Stomach smooth muscle (tissue), 2 donors: ENCODE data around the gene PILRA.
"Not testable (repeated sequence)": the region's sequence is repeated elsewhere in the genome, so short reads cannot be mapped to it uniquely, and the experiment has no call there.

Source experiments
- H3K27ac ChIP-seq: one replicate; pipeline ENCODE4 v1.7.0; 2013; ENCODE audit warnings: mild to moderate bottlenecking, low read length, inconsistent platforms
- H3K27me3 ChIP-seq, 2 donors: one replicate each; pipeline ENCODE4 v1.7.0; 2013; ENCODE audit warnings: low read length in 2 of 2; ENCODE audit not compliant: insufficient read depth in 2 of 2, control insufficient read depth in 1 of 2
- H3K36me3 ChIP-seq, 2 donors: one replicate each; pipeline ENCODE4 v1.7.0; 2013; ENCODE audit warnings: low read length in 2 of 2; ENCODE audit not compliant: control insufficient read depth in 2 of 2, insufficient read depth in 2 of 2
- H3K4me1 ChIP-seq: one replicate; pipeline ENCODE4 v1.7.0; 2013; ENCODE audit warnings: low read length; ENCODE audit not compliant: control insufficient read depth, insufficient read depth
- H3K4me3 ChIP-seq, 2 donors: one replicate each; pipeline ENCODE4 v1.7.0; 2013; ENCODE audit warnings: low read length in 2 of 2
- H3K9ac ChIP-seq, 2 donors: one replicate each; pipeline ENCODE4 v1.7.0; 2013; ENCODE audit warnings: low read length in 2 of 2, mild to moderate bottlenecking in 1 of 2
- H3K9me3 ChIP-seq, 2 donors: one replicate each; pipeline ENCODE4 v1.7.0; 2013; ENCODE audit warnings: low read length in 2 of 2; ENCODE audit not compliant: control insufficient read depth in 2 of 2
- donor health status: healthy.
- donor health status: Pancreatic carcinoma.

Gene PILRA

DNA sequence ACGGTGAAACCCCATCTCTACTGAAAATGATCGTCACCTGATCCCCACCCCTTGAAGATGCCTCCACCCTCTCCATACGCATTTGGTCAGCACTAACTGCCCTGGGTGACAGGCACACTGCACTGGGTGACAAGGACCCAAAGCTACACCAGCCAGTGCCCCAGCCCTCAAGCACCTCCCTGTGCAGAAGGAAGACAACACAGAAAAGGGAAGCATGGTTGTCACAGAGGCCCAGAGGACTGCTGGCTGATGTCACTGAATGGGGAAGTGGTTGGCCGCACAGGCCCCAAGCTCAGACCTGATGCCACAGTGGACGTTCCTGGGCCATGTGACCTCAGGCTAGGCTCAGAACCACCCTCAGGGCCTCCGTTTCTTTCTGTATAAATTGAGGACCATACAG lies 4.2 kb upstream of the PILRA start:
- H3K27me3 ChIP-seq = no peaks in the 10 kb centered on the region
- no peak overlapping the region for H3K9ac ChIP-seq
- H3K9me3 ChIP-seq = no peaks in the 10 kb centered on the region
- no peak overlapping the region for H3K4me3 ChIP-seq
- H3K4me1 ChIP-seq = peaks cover 6% of the 10 kb centered on the region
- peaks cover 7 to 9% of the 10 kb centered on the region in 2 donors for H3K36me3 ChIP-seq
- H3K27ac ChIP-seq = no peak overlapping the region

DNA sequence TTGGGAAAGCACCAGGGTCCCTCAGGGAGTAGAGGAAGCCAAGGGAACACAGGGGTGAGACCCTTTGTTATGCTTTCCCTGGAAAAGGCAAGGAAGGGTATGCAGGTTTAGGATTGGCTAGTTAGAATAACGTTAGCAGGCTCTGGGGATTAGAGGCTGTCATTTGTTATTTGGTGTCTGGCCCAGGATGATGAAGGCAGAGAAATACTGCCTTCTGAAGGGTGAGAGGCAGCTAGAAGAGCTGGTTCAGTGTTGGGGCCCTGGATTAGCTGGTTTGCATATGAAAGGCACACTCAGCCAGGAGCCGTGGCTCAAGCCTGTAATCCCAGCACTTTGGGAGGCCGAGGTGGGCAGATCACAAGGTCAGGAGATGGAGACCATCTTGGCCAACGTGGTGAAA lies 3.0 kb upstream of the PILRA start:
- no peaks in the 10 kb centered on the region for H3K27me3 ChIP-seq
- H3K36me3 ChIP-seq = peaks cover 3 to 7% of the 10 kb centered on the region in 2 donors
- no peaks in the 10 kb centered on the region for H3K9me3 ChIP-seq
- H3K9ac ChIP-seq = no peak overlapping the region
- H3K27ac ChIP-seq = no peak overlapping the region
- H3K4me3 ChIP-seq = no peak overlapping the region
- peaks cover 6% of the 10 kb centered on the region for H3K4me1 ChIP-seq

DNA sequence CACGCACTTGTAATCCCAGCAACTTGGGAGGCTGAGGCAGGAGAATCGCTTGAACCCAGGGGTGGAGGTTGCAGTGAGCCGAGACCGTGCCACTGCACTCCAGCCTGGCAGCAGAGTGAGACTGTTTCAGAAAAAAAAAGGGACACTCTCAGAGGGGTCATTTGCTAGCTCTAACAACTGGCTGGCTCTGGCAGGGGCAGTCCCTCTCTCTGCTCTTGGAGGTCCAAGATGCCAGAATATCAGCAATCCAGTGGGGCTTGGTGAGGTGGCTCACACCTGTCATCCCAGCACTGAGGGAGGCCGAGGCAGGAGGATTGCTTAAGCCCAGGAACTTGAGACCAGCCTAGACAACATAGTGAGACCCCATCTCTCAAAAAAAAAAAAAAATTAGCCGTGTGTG lies 2.5 kb upstream of the PILRA start:
- Histone ChIP-seq H3K4me1 (peaks cover 6% of the 10 kb centered on the region), H3K36me3 (peaks cover 3 to 7% of the 10 kb centered on the region in 2 donors), H3K4me3 (no peak overlapping the region), H3K27ac (no peak overlapping the region), H3K27me3 (no peaks in the 10 kb centered on the region), H3K9me3 (no peaks in the 10 kb centered on the region), H3K9ac (no peak overlapping the region)

DNA sequence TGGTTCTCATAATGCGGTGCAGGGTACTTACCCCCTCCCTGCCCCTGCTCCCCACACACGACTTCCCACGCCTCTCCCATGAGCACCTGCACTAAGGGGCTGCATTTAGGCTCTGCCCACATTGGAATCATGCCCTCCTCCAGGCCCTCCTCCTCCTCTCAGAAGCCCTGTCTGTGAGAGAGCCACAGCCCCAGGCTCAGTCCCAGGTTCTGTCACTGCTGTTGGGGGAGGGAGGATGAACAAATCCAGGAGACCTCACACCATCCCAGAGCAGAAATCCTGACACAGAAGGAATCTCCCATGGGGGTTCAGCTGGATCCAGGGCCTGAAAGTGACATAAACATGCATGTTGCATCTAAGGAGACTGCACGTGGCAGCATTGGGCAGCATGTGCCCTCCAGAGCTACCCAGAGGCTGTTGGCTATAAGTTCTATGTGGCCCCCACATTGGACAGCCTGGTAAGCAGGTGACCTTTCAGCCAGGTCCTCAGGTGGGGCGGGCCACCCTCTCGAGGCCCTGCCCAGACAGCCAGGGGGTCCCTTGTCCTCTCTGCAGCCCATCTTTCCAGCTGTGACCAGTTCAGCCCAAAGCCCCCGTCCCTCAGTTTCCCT lies 1.6 kb upstream of the PILRA start:
- Histone ChIP-seq H3K36me3 (peaks cover 3 to 7% of the 10 kb centered on the region in 2 donors), H3K9ac (no peak overlapping the region), H3K9me3 (no peaks in the 10 kb centered on the region), H3K27me3 (no peaks in the 10 kb centered on the region), H3K4me3 (no peak overlapping the region), H3K4me1 (peaks cover 6% of the 10 kb centered on the region), H3K27ac (no peak overlapping the region)

DNA sequence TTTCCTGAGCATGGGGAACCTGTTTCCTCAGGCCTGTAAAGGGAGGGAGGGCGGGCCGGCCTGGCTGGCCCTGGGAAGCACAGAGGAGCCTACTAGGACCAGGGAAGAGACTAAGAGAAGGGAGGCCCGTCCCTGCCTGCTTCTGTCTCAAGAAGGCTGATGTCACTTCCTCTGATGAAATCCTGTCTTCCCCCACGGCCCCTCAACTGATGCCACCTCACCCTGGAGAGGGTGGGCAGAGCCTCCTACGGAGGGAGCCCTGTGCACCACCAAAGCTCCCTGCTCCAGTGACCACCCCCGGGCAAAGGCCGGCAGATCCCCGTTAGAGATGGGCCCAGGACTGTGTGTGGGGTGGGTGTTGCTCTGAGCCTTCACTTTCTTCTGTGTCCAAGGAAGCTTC lies 1.0 kb upstream of the PILRA start:
- Histone ChIP-seq H3K9ac (no peak overlapping the region), H3K4me1 (peaks cover 6% of the 10 kb centered on the region), H3K4me3 (no peak overlapping the region)

DNA sequence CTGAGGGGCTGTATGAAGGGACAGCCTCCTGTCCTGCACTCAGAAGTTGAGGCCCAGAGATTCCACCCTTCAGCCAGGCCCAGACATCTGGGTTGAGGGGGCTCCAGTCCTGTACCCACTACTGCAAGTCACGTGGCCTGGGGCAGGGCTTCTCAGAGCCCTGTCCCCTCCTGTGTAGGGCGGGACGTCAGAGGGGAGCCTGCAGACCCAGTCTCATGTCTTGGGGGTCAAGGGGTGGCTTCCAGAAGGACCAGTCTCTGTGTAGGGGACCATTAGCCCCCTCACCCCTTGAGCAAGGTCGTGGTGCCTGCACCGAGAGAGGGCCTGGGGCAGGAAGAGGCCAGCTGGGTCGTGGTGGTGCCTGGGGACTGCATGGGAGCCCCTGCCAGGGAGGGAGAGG lies 593 bp upstream of the PILRA start:
- no peak overlapping the region for H3K9ac ChIP-seq
- no peak overlapping the region for H3K4me3 ChIP-seq
- peaks cover under 1% of the 10 kb centered on the region in 2 donors for H3K36me3 ChIP-seq
- no peak overlapping the region for H3K27ac ChIP-seq
- H3K9me3 ChIP-seq = no peaks in the 10 kb centered on the region
- H3K27me3 ChIP-seq = no peaks in the 10 kb centered on the region
- peaks cover 6% of the 10 kb centered on the region for H3K4me1 ChIP-seq

More for the DNA sequence above, 1.0 kb upstream of the PILRA start:
- Histone ChIP-seq H3K27me3 (no peaks in the 10 kb centered on the region), H3K9me3 (no peaks in the 10 kb centered on the region), H3K27ac (no peak overlapping the region), H3K36me3 (peaks cover 3 to 4% of the 10 kb centered on the region in 2 donors)

DNA sequence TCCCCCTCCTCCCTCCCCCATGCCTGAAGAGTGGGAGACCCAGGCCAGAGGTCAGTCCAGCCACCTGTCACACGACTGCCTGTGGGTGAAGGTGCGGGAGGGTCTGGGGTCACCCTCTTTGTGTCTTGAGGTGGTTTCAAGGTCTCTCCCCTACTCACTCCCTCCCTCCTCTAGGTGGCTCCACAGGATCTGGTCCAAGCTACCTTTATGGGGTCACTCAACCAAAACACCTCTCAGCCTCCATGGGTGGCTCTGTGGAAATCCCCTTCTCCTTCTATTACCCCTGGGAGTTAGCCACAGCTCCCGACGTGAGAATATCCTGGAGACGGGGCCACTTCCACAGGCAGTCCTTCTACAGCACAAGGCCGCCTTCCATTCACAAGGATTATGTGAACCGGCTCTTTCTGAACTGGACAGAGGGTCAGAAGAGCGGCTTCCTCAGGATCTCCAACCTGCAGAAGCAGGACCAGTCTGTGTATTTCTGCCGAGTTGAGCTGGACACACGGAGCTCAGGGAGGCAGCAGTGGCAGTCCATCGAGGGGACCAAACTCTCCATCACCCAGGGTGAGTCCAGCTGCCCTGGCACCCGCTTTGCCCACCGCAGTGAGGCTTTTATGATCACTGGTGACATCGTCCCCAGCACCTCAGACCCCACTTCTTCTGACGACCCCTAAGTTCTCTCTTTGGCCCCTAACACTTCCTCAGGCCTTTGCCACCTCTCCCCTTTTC lies 747 bp downstream of the PILRA start:
- not testable (repeated sequence) for H3K9ac ChIP-seq, H3K4me3 ChIP-seq, H3K4me1 ChIP-seq, H3K36me3 ChIP-seq, H3K9me3 ChIP-seq, H3K27me3 ChIP-seq, H3K27ac ChIP-seq

DNA sequence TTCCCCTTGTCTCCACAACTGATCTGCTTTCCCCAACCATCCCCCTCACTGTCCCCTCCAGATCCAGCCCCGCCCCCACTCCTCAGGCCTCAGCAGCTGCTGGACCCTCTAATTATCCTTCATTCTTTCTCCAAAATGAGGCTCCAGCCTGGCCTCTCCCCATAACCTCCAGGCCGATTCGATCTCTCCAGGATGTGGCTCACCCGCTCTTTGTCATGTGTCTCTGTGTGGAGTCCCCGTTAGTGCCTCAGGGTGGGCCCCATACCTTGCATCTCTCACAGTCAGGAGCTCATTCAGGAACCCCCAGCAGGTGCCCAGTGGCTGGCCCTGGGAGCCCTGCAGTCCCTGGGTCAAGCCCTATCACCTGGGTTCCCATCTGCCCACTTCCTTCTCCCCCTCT lies 1.3 kb downstream of the PILRA start:
- Histone ChIP-seq H3K27me3 (no peaks in the 10 kb centered on the region), H3K4me3 (no peak overlapping the region), H3K4me1 (peaks cover 6% of the 10 kb centered on the region), H3K9me3 (no peaks in the 10 kb centered on the region), H3K36me3 (no peaks in the 10 kb centered on the region), H3K9ac (no peak overlapping the region), H3K27ac (no peak overlapping the region)

DNA sequence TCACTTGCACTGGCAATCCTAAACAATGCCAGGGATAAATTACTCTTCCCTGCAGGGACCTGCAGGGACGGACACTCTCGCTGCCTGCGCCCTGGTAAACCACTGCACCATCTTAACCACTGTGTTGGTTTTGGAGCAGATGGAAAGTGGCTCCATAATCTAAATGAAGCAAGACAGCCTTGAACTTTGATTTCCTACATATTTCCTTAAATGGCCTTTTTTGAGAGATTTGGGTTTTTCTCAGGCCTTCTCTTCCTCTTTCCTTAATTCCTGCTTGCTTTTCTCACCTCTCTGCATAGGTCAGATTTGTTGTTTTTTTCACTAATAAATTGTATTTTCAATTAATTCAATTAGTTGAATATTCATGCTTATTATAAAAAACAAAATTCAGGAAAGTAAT lies 2.8 kb downstream of the PILRA start:
- peaks cover 6% of the 10 kb centered on the region for H3K4me1 ChIP-seq
- H3K36me3 ChIP-seq = no peaks in the 10 kb centered on the region
- H3K4me3 ChIP-seq = no peak overlapping the region
- H3K27me3 ChIP-seq = no peaks in the 10 kb centered on the region
- H3K27ac ChIP-seq = no peak overlapping the region
- no peaks in the 10 kb centered on the region for H3K9me3 ChIP-seq
- no peak overlapping the region for H3K9ac ChIP-seq

DNA sequence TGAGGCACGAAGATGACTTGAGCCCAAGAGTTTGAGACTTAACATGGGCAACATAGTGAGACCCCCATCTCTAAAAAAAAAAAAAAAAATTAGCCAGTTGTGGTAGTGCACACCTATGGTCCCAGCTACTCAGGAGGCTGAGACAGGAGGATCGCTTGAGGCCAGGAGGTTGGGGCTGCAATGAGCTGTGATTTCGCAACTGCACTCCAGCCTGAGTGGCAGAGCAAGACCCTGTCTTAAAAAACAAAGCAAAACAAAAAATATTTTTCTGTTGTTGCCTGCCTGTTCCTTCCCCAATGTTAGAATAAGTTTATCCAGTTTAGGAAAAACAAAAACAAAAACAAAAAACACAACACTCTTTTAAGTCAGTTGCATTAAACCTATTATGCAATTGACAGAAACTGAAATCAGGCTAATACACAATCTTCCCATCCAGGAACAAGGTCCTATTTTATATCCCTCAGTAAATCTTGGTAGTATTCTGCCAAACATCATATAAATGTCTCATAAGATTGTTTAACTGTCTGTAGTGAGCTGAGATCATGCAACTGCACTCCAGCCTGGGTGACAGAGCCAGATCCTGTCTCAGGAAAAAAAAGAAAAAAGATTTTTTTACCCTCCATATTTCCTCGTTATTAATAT lies 4.9 kb downstream of the PILRA start:
- no peak overlapping the region for H3K27ac ChIP-seq

DNA sequence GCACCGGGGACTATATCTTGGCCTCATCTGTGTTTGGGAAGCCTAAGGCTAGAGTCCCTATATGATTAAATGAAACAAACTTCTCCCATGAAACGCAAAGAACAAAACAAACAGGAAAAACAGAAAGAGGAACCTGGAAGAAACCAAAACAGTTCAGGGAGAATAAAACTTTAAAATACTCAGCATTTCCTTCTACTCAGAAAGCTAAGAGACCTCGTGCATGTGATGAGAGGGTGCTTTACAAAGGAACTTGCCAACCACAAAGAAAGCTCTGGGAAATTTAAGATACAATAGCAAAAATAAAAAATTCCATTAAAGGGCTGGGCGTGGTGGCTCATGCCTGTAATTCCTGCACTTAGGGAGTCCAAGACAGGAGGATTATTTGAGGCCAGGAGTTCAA lies 6.9 kb downstream of the PILRA start:
- no peaks in the 10 kb centered on the region for H3K9me3 ChIP-seq

More for the DNA sequence above, 4.9 kb downstream of the PILRA start:
- no peak overlapping the region for H3K9ac ChIP-seq
- H3K9me3 ChIP-seq = no peaks in the 10 kb centered on the region
- no peaks in the 10 kb centered on the region for H3K4me1 ChIP-seq
- no peaks in the 10 kb centered on the region for H3K36me3 ChIP-seq
- no peak overlapping the region for H3K4me3 ChIP-seq
- H3K27me3 ChIP-seq = no peaks in the 10 kb centered on the region

More for the DNA sequence above, 6.9 kb downstream of the PILRA start:
- Histone ChIP-seq H3K4me3 (no peak overlapping the region), H3K27me3 (no peaks in the 10 kb centered on the region), H3K9ac (no peak overlapping the region), H3K4me1 (no peaks in the 10 kb centered on the region), H3K27ac (no peak overlapping the region), H3K36me3 (no peaks in the 10 kb centered on the region)
